Keratinocyte (primary cell): ENCODE results near the gene RASSF6. TPM values are rescaled to one million over a fixed set of nuclear protein-coding genes. Genes with fewer than 3 reads are reported as not detected.

Source experiments
- DNase-seq: peaks from one replicate; pipeline ENCODE4 v3.0.0-alpha.2; 2011; ENCODE audit warnings: low read depth, missing footprints, low spot score
- FAIRE-seq: peaks from 2 replicates; lab custom pipeline; 2011; peaks lifted over from hg19 to GRCh38; lab: Jason Lieb, UNC
- H2AFZ ChIP-seq: 2 replicates; pipeline ENCODE4 v1.6.0; 2012; ENCODE audit warnings: low read length, control low read depth, inconsistent platforms; ENCODE audit not compliant: control insufficient read depth
- H3K27ac ChIP-seq: 2 replicates; pipeline ENCODE4 v1.5.1; 2011; ENCODE audit warnings: low read length; ENCODE audit not compliant: control insufficient read depth, insufficient read depth
- H3K27me3 ChIP-seq: 3 replicates; pipeline ENCODE4 v1.6.0; 2011; ENCODE audit warnings: low read length; ENCODE audit not compliant: control insufficient read depth, insufficient read depth; ENCODE audit errors: extremely low read depth
- H3K36me3 ChIP-seq, 2 experiments: 2 replicates in 1 of 2; 3 replicates in 1 of 2; pipeline ENCODE4 v1.5.1; 2011; ENCODE audit warnings: low read length in 2 of 2, mild to moderate bottlenecking in 1 of 2; ENCODE audit not compliant: control insufficient read depth in 2 of 2, insufficient read depth in 2 of 2; ENCODE audit errors: extremely low read depth in 1 of 2
- H3K4me1 ChIP-seq: 3 replicates; pipeline ENCODE4 v1.5.1; 2011; ENCODE audit warnings: low read length; ENCODE audit not compliant: control insufficient read depth, insufficient read depth; ENCODE audit errors: extremely low read depth
- H3K4me2 ChIP-seq: 3 replicates; pipeline ENCODE4 v1.6.0; 2011; ENCODE audit warnings: low read depth, low read length; ENCODE audit not compliant: control insufficient read depth, insufficient read depth; ENCODE audit errors: extremely low read depth
- H3K4me3 ChIP-seq, 3 experiments: fragments of 200-600 bp in 1 of 3; sonication (generic) in 1 of 3; 2 replicates in 2 of 3; 3 replicates in 1 of 3; pipeline ENCODE4 v1.5.1; 2011 to 2016; ENCODE audit warnings: low read length in 3 of 3, mild to moderate bottlenecking in 3 of 3, control low read depth in 2 of 3, inconsistent platforms in 1 of 3, low read depth in 1 of 3, mixed read lengths in 1 of 3, mixed run types in 1 of 3, moderate library complexity in 1 of 3; ENCODE audit not compliant: control insufficient read depth in 2 of 3, insufficient read depth in 2 of 3; ENCODE audit errors: extremely low read depth in 1 of 3
- H3K79me2 ChIP-seq: 2 replicates; pipeline ENCODE4 v1.6.0; 2012; ENCODE audit warnings: low read length; ENCODE audit not compliant: control insufficient read depth, insufficient read depth
- H3K9ac ChIP-seq: 3 replicates; pipeline ENCODE4 v1.6.0; 2011; ENCODE audit warnings: low read length; ENCODE audit not compliant: control insufficient read depth, insufficient read depth; ENCODE audit errors: extremely low read depth
- H3K9me1 ChIP-seq: 3 replicates; pipeline ENCODE4 v1.6.0; 2011; ENCODE audit warnings: low read length; ENCODE audit not compliant: control insufficient read depth, insufficient read depth; ENCODE audit errors: extremely low read depth
- H3K9me3 ChIP-seq: 2 replicates; pipeline ENCODE4 v1.5.1; 2012; ENCODE audit warnings: low read depth, low read length; ENCODE audit not compliant: control insufficient read depth
- H4K20me1 ChIP-seq: 3 replicates; pipeline ENCODE4 v1.6.0; 2011; ENCODE audit warnings: low read length; ENCODE audit not compliant: control insufficient read depth, insufficient read depth; ENCODE audit errors: extremely low read depth
- CTCF ChIP-seq, 3 experiments: IDR thresholded peaks in 1 of 3; conservative IDR thresholded peaks in 1 of 3; optimal IDR thresholded peaks in 1 of 3; 2 replicates in 2 of 3; 3 replicates in 1 of 3; pipeline versions ENCODE3 to v1.5.1; 2011; ENCODE audit warnings: low read length in 3 of 3, mild to moderate bottlenecking in 3 of 3, moderate library complexity in 2 of 3, control low read depth in 1 of 3, inconsistent platforms in 1 of 3; ENCODE audit not compliant: insufficient read depth in 2 of 3; ENCODE audit errors: extremely low read depth in 1 of 3
- EZH2 ChIP-seq: IDR thresholded peaks from one replicate; pipeline ENCODE4 v1.6.1; 2012; ENCODE audit warnings: inconsistent platforms, mild to moderate bottlenecking, low read length, moderate library complexity
- dilution Hi-C: fragments of 300-500 bp; cut with MboI; formaldehyde crosslinking; loops from one replicate; pipeline ENCODE4 v1.7.0; 2020; ENCODE audit warnings: low sequenced_read_pairs; ENCODE audit not compliant: extremely low pct_ligation_motif_present
- polyA plus RNA-seq, 5 experiments: library from polyadenylated mRNA; depleted of rRNA in 3 of 5; stranded (reverse) in 3 of 5; stranded (forward) in 1 of 5; unstranded in 1 of 5; fragments of >200 nt; gene quantifications; 1 replicate in 1 of 5; 2 replicates in 3 of 5; 3 replicates in 1 of 5; pipeline versions ENCODE4 v1.2.1 to v1.2.3, GENCODE V29; 2011 to 2012; ENCODE audit warnings: missing spikeins in 2 of 5, low read depth in 1 of 5, low replicate concordance in 1 of 5

Gene RASSF6
- polyA plus RNA-seq, 1 donor (not counting 4 experiments of a cell fraction or from before 2014, with no cell fraction given): 4.4 TPM

GRCh38 chr4:73603854-73604584 is 16.2 kb downstream of the RASSF6 start:
- H3K9me3 ChIP-seq: no peaks in the 10 kb centered on the region
- H3K4me3 ChIP-seq: no peak overlapping the region
- no peaks in the 10 kb centered on the region for H3K9me1 ChIP-seq
- dilution Hi-C loops: no loop called here
- peak overlapping the region; percentile 23 for H3K4me2 ChIP-seq
- peaks cover 15% of the 10 kb centered on the region for H3K4me1 ChIP-seq
- DNase-seq (no peak), FAIRE-seq (no peak)
- H3K36me3 ChIP-seq: peaks cover 0 to 1% of the 10 kb centered on the region in 2 experiments
- no peak overlapping the region for H3K9ac ChIP-seq
- no peaks in the 10 kb centered on the region for H3K79me2 ChIP-seq
- H3K27me3 ChIP-seq: no peaks in the 10 kb centered on the region
- H2AFZ ChIP-seq: no peak overlapping the region
- TF ChIP-seq EZH2 (no peak), CTCF (optimal IDR thresholded peaks at IDR 0.05 in 1 of 3, IDR thresholded peaks at IDR 0.05 in 1 of 3, conservative IDR thresholded peaks at IDR 0.05 in 1 of 3; ENCODE audit: extremely low read depth in 1 of 3, insufficient read depth in 2 of 3, low read length in 3 of 3) (no peak)
- H3K27ac ChIP-seq: no peak overlapping the region
- H4K20me1 ChIP-seq: no peaks in the 10 kb centered on the region

GRCh38 chr4:73603271-73603710 is 16.9 kb downstream of the RASSF6 start:
- H3K9ac ChIP-seq: no peak overlapping the region
- H3K27ac ChIP-seq: no peak overlapping the region
- H3K79me2 ChIP-seq: no peaks in the 10 kb centered on the region
- H3K4me3 ChIP-seq: no peak overlapping the region
- no peak overlapping the region for H3K4me2 ChIP-seq
- no peaks in the 10 kb centered on the region for H3K9me1 ChIP-seq
- FAIRE-seq: no peak
- H3K36me3 ChIP-seq: peaks cover 0 to 1% of the 10 kb centered on the region in 2 experiments
- no peak overlapping the region for H2AFZ ChIP-seq
- H3K27me3 ChIP-seq: no peaks in the 10 kb centered on the region
- no peak for DNase-seq
- H4K20me1 ChIP-seq: no peaks in the 10 kb centered on the region
- H3K4me1 ChIP-seq: peaks cover 11% of the 10 kb centered on the region
- H3K9me3 ChIP-seq: no peaks in the 10 kb centered on the region
- TF ChIP-seq EZH2: no peak
- TF ChIP-seq CTCF (optimal IDR thresholded peaks at IDR 0.05 in 1 of 3, IDR thresholded peaks at IDR 0.05 in 1 of 3, conservative IDR thresholded peaks at IDR 0.05 in 1 of 3; ENCODE audit: extremely low read depth in 1 of 3, insufficient read depth in 2 of 3, low read length in 3 of 3): no peak
- dilution Hi-C loops: no loop called here
